ENCODE measurements around the gene SARS1. TPM values are rescaled to one million over a fixed set of nuclear protein-coding genes. Genes with fewer than 3 reads are reported as not detected.

Gene SARS1
- total RNA-seq, 4 donors from 2014 or later = 118 to 150 (median 137) TPM

DNA sequence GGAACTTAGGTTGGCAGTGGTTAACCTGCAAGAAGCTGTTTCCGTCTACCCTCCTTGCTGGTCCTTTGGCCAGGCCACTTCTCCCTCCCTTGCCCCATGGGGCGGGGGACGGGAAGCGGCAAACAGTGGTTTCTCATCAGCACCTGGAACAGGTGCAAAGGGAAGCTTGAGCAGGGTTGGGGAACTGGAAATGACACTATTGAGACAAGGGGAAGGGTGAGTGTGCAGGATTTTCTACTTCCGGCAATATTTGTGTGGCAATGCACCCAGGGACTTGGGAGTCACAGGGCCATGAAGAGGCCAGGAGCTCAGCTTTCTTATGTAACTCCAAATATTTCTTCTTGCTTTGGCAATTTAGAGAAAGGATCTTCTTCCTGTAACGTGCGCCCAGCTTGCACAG lies 29.0 kb upstream of the SARS1 start:
- Histone ChIP-seq H3K27me3 (no peaks in the 10 kb centered on the region), H3K36me3 (no peaks in the 10 kb centered on the region), H3K9me3 (no peaks in the 10 kb centered on the region), H3K4me1 (peaks cover 0 to 11% (median 2%) of the 10 kb centered on the region in 4 donors), H3K4me3 (no peak overlapping the region), H3K27ac (no peak overlapping the region)
- WGBS, 2 donors = 85 to 87% methylated on average over 7 of the region's 7 CpGs
- TF ChIP-seq EP300 (IDR thresholded peaks at IDR 0.05) = no peak
- TF ChIP-seq CTCF (IDR thresholded peaks at IDR 0.05) = no peak
- TF ChIP-seq POLR2A (IDR thresholded peaks at IDR 0.05) = no peak
- DNase-seq (ENCODE audit: low spot score in 2 of 2) = no peak

- Histone ChIP-seq H3K9me3 (no peaks in the 10 kb centered on the region), H3K27me3 (no peaks in the 10 kb centered on the region), H3K27ac (no peak overlapping the region), H3K36me3 (no peaks in the 10 kb centered on the region), H3K4me3 (no peak overlapping the region), H3K4me1 (peaks cover 0 to 11% (median 2%) of the 10 kb centered on the region in 4 donors)
- no peak for TF ChIP-seq EP300 (IDR thresholded peaks at IDR 0.05)
- 83 to 85% methylated on average over 8 of the region's 8 CpGs for WGBS, 2 donors
- DNase-seq (ENCODE audit: low spot score in 2 of 2) = no peak
These were observed 28.4 kb upstream of the SARS1 start for GRCh38 chr1:109185357-109185756.

- DNase-seq (ENCODE audit: low spot score in 2 of 2) = no peak
- no peak overlapping the region for H3K27ac ChIP-seq
- no peaks in the 10 kb centered on the region for H3K27me3 ChIP-seq
- no peaks in the 10 kb centered on the region for H3K9me3 ChIP-seq
- peaks cover 0 to 11% (median 2%) of the 10 kb centered on the region in 4 donors for H3K4me1 ChIP-seq
- TF ChIP-seq EP300 (IDR thresholded peaks at IDR 0.05) = no peak
- WGBS, 2 donors = 55 to 57% methylated on average over 5 of the region's 5 CpGs
- no peak overlapping the region for H3K4me3 ChIP-seq
- no peaks in the 10 kb centered on the region for H3K36me3 ChIP-seq
These were observed 27.6 kb upstream of the SARS1 start for GRCh38 chr1:109185990-109186732.

GRCh38 chr1:109186733-109187086 lies 27.0 kb upstream of the SARS1 start:
- Histone ChIP-seq H3K27me3 (no peaks in the 10 kb centered on the region), H3K9me3 (no peaks in the 10 kb centered on the region), H3K4me1 (peaks cover 0 to 11% (median 2%) of the 10 kb centered on the region in 4 donors), H3K27ac (peak overlapping the region in 1 of 4 donors; percentile 34), H3K36me3 (no peaks in the 10 kb centered on the region), H3K4me3 (no peak overlapping the region)
- WGBS, 2 donors = 34 to 40% methylated on average over 8 of the region's 8 CpGs
- TF ChIP-seq EP300 (IDR thresholded peaks at IDR 0.05) (no peak), POLR2A (IDR thresholded peaks at IDR 0.05) (no peak), CTCF (IDR thresholded peaks at IDR 0.05) (no peak)
- no peak for DNase-seq (ENCODE audit: low spot score in 2 of 2)

DNA sequence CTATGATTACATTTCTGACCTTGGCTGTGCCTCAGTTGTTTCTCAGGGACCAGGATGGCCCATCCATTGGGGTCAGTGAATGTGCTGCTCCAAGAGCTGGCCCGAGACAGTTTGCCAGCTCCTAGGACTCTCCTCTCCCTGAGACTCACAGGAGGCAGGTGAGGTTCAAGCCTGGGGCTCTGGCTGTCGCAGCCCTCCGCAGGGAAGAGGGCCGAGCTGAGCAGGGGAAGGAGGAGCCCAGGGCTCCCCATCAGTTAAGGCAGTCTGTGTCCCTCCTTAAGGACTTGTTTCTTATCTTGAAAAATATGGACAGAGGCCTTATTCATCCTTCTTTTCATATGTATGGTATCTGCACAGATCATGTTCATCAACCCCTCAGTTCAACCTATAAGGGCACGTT lies 26.6 kb upstream of the SARS1 start:
- WGBS, 2 donors = 76 to 80% methylated on average over 5 of the region's 5 CpGs

GRCh38 chr1:109188200-109188599 lies 25.5 kb upstream of the SARS1 start:
- Histone ChIP-seq H3K9me3 (no peaks in the 10 kb centered on the region), H3K4me3 (no peak overlapping the region), H3K27ac (no peak overlapping the region), H3K36me3 (no peaks in the 10 kb centered on the region), H3K4me1 (peaks cover 0 to 11% (median 2%) of the 10 kb centered on the region in 4 donors), H3K27me3 (no peaks in the 10 kb centered on the region)
- no peak for DNase-seq (ENCODE audit: low spot score in 2 of 2)
- WGBS, 2 donors = 93 to 94% methylated on average over 4 of the region's 4 CpGs
- no peak for TF ChIP-seq EP300 (IDR thresholded peaks at IDR 0.05)
- TF ChIP-seq POLR2A (IDR thresholded peaks at IDR 0.05) = no peak
- TF ChIP-seq CTCF (IDR thresholded peaks at IDR 0.05) = no peak

More for the DNA sequence above, 26.6 kb upstream of the SARS1 start:
- Histone ChIP-seq H3K27me3 (no peaks in the 10 kb centered on the region), H3K36me3 (no peaks in the 10 kb centered on the region), H3K4me1 (peaks cover 0 to 11% (median 2%) of the 10 kb centered on the region in 4 donors), H3K9me3 (no peaks in the 10 kb centered on the region), H3K4me3 (no peak overlapping the region), H3K27ac (peak overlapping the region in 1 of 4 donors; percentile 34)
- DNase-seq (ENCODE audit: low spot score in 2 of 2) = no peak
- no peak for TF ChIP-seq POLR2A (IDR thresholded peaks at IDR 0.05)

Data from tibial nerve (tissue), 4 donors.